ENCODE results near the gene TERT.

DNA sequence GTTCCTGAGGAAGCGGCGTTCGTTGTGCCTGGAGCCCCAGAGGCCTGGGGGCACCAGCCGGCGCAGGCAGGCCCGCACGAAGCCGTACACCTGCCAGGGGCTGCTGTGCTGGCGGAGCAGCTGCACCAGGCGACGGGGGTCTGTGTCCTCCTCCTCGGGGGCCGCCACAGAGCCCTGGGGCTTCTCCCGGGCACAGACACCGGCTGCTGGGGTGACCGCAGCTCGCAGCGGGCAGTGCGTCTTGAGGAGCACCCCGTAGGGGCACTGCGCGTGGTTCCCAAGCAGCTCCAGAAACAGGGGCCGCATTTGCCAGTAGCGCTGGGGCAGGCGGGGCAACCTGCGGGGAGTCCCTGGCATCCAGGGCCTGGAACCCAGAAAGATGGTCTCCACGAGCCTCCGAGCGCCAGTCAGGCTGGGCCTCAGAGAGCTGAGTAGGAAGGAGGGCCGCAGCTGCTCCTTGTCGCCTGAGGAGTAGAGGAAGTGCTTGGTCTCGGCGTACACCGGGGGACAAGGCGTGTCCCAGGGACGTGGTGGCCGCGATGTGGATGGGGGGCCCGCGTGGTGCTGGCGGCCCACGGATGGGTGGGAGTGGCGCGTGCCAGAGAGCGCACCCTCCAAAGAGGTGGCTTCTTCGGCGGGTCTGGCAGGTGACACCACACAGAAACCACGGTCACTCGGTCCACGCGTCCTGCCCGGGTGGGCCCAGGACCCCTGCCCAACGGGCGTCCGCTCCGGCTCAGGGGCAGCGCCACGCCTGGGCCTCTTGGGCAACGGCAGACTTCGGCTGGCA, 1.3 kb downstream of the TERT start:
- TF ChIP-seq, protein P1, sequence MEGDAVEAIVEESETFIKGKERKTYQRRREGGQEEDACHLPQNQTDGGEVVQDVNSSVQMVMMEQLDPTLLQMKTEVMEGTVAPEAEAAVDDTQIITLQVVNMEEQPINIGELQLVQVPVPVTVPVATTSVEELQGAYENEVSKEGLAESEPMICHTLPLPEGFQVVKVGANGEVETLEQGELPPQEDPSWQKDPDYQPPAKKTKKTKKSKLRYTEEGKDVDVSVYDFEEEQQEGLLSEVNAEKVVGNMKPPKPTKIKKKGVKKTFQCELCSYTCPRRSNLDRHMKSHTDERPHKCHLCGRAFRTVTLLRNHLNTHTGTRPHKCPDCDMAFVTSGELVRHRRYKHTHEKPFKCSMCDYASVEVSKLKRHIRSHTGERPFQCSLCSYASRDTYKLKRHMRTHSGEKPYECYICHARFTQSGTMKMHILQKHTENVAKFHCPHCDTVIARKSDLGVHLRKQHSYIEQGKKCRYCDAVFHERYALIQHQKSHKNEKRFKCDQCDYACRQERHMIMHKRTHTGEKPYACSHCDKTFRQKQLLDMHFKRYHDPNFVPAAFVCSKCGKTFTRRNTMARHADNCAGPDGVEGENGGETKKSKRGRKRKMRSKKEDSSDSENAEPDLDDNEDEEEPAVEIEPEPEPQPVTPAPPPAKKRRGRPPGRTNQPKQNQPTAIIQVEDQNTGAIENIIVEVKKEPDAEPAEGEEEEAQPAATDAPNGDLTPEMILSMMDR (IDR thresholded peaks at IDR 0.05) = no peak
- TF ChIP-seq POLR2AphosphoS5 (IDR thresholded peaks at IDR 0.05) (no peak), EP300 (IDR thresholded peaks at IDR 0.05; ENCODE audit: low read depth) (no peak)
